GM23338 (cell line): ENCODE measurements around the gene HINT1. TPM values are rescaled to one million over a fixed set of nuclear protein-coding genes. Genes with fewer than 3 reads are reported as not detected.

ENCODE experiments used
- ATAC-seq: fragments of 200-7000 bp; cut with Tn5 transposase; 3 replicates; pipeline ENCODE4 v1.9.1; 2020
- DNase-seq: peaks from one replicate; pipeline ENCODE4 v3.0.0-alpha.2; 2015; ENCODE audit warnings: low spot score
- H2AFZ ChIP-seq: fragments of 200-600 bp; sonication (generic); 2 replicates; pipeline ENCODE4 v1.8.0; 2016; ENCODE audit warnings: antibody characterized with exemption, mild to moderate bottlenecking, moderate library complexity
- H3F3A ChIP-seq: fragments of 200-600 bp; sonication (generic); replicated peaks from 2 replicates; pipeline ENCODE4 v1.8.0; 2017; ENCODE audit warnings: antibody characterized with exemption, mixed run types, low read depth
- H3K27ac ChIP-seq: fragments of 200-600 bp; sonication (generic); 2 replicates; pipeline ENCODE4 v1.6.1; 2016; ENCODE audit warnings: low read depth
- H3K27me3 ChIP-seq: fragments of 200-600 bp; sonication (generic); 2 replicates; pipeline ENCODE4 v1.8.0; 2016; ENCODE audit warnings: mild to moderate bottlenecking, mixed run types, moderate library complexity; ENCODE audit not compliant: insufficient read depth
- H3K36me3 ChIP-seq: fragments of 200-600 bp; sonication (generic); 2 replicates; pipeline ENCODE4 v1.8.0; 2016; ENCODE audit warnings: mild to moderate bottlenecking; ENCODE audit not compliant: insufficient read depth
- H3K4me1 ChIP-seq: fragments of 200-600 bp; sonication (generic); 2 replicates; pipeline ENCODE4 v1.8.0; 2016; ENCODE audit warnings: mild to moderate bottlenecking, moderate library complexity; ENCODE audit not compliant: insufficient read depth
- H3K4me2 ChIP-seq: fragments of 200-600 bp; sonication (generic); 2 replicates; pipeline ENCODE4 v1.7.1; 2017; ENCODE audit warnings: mixed run types
- H3K4me3 ChIP-seq: fragments of 200-600 bp; sonication (generic); 2 replicates; pipeline ENCODE4 v1.6.1; 2016; ENCODE audit warnings: mixed run types
- H3K79me2 ChIP-seq: fragments of 200-600 bp; sonication (generic); replicated peaks from 2 replicates; pipeline ENCODE4 v1.8.0; 2017; ENCODE audit warnings: mild to moderate bottlenecking; ENCODE audit not compliant: insufficient read depth
- H3K9me2 ChIP-seq: fragments of 200-600 bp; sonication (generic); 2 replicates; pipeline ENCODE4 v1.8.0; 2017; ENCODE audit not compliant: insufficient read depth
- H4K20me1 ChIP-seq: fragments of 200-600 bp; sonication (generic); replicated peaks from 2 replicates; pipeline ENCODE4 v1.8.0; 2017; ENCODE audit warnings: mild to moderate bottlenecking; ENCODE audit not compliant: insufficient read depth
- H3K27ac Mint-ChIP-seq: 2 replicates; pipeline ENCODE4 v1.8.0; 2020; ENCODE audit warnings: inconsistent platforms, mild to moderate bottlenecking, moderate library complexity, mixed read lengths
- H3K27me3 Mint-ChIP-seq: 3 replicates; pipeline ENCODE4 v1.8.0; 2022; ENCODE audit warnings: low read depth, mild to moderate bottlenecking, moderate library complexity, mixed read lengths, inconsistent platforms; ENCODE audit not compliant: insufficient read depth, poor library complexity
- H3K36me3 Mint-ChIP-seq: 3 replicates; pipeline ENCODE4 v1.8.0; 2021; ENCODE audit warnings: low read depth, mild to moderate bottlenecking, inconsistent platforms, moderate library complexity, mixed read lengths
- H3K4me1 Mint-ChIP-seq: 3 replicates; pipeline ENCODE4 v1.8.0; 2020; ENCODE audit warnings: mild to moderate bottlenecking, inconsistent platforms, mixed read lengths
- H3K4me3 Mint-ChIP-seq: 3 replicates; pipeline ENCODE4 v1.8.0; 2021; ENCODE audit warnings: moderate library complexity, mild to moderate bottlenecking, inconsistent platforms, mixed read lengths
- H3K9me3 Mint-ChIP-seq: 3 replicates; pipeline ENCODE4 v1.8.0; 2020; ENCODE audit warnings: moderate library complexity, mild to moderate bottlenecking, inconsistent platforms, mixed read lengths
- CREB1 ChIP-seq: fragments of 250-450 bp; sonication (Bioruptor Pico); IDR thresholded peaks from 2 replicates; pipeline ENCODE4 v1.5.0; 2020; ENCODE audit warnings: low read depth, mild to moderate bottlenecking, moderate library complexity
- EZH2 ChIP-seq: fragments of 200-600 bp; sonication (generic); IDR thresholded peaks from one replicate; pipeline ENCODE4 v1.8.0; 2017; ENCODE audit warnings: antibody characterized with exemption, mild to moderate bottlenecking, low read depth; ENCODE audit not compliant: unreplicated experiment
- JUNB ChIP-seq: IDR thresholded peaks from one replicate; pipeline ENCODE4 v1.6.1; 2016; ENCODE audit warnings: antibody characterized with exemption; ENCODE audit not compliant: unreplicated experiment
- NANOG ChIP-seq: IDR thresholded peaks from 2 replicates; pipeline ENCODE4 v1.6.1; 2016; ENCODE audit warnings: antibody characterized with exemption, borderline replicate concordance
- POLR2AphosphoS5 ChIP-seq: IDR thresholded peaks from 2 replicates; pipeline ENCODE4 v1.6.1; 2016; ENCODE audit warnings: antibody characterized with exemption, low read depth
- ZNF331 ChIP-seq: fragments of 250-450 bp; sonication (Bioruptor Pico); IDR thresholded peaks from 2 replicates; pipeline ENCODE4 v1.5.0; 2020; ENCODE audit warnings: low read depth, mild to moderate bottlenecking, moderate library complexity
- polyA plus RNA-seq: library from polyadenylated mRNA; unstranded; fragments of >200 nt; fragmentation: Nextera tagmentation; extraction: Ambion mirVana; gene quantifications from 2 replicates; pipeline ENCODE4 v1.2.1, GENCODE V29; 2016
- total RNA-seq: library from RNA; depleted of rRNA; stranded (reverse); fragments of >200 nt; shearing (Covaris generic); gene quantifications from 2 replicates; pipeline ENCODE4 v1.2.3, GENCODE V29; 2014
- TF ChIP-seq, protein P1 (sequence below): IDR thresholded peaks from one replicate; pipeline ENCODE4 v1.6.1; 2018; ENCODE audit warnings: antibody characterized with exemption; ENCODE audit not compliant: unreplicated experiment
- TF ChIP-seq, protein P2 (sequence below), 2 experiments: fragments of 200-600 bp in 1 of 2; sonication (generic) in 1 of 2; conservative IDR thresholded peaks; 2 replicates each; pipeline versions ENCODE4 v1.5.1 to v1.6.1; 2016 to 2017; ENCODE audit warnings: antibody characterized with exemption in 2 of 2, low read depth in 2 of 2, mild to moderate bottlenecking in 2 of 2, moderate library complexity in 1 of 2
- TF ChIP-seq, protein P3 (sequence below): fragments of 250-450 bp; sonication (Bioruptor Pico); IDR thresholded peaks from 2 replicates; pipeline ENCODE4 v1.5.0; 2020; ENCODE audit warnings: mild to moderate bottlenecking, moderate library complexity

HINT1 gene
- total and polyA plus RNA-seq, 2 experiments from 2014 or later = 171 to 687 TPM

DNA sequence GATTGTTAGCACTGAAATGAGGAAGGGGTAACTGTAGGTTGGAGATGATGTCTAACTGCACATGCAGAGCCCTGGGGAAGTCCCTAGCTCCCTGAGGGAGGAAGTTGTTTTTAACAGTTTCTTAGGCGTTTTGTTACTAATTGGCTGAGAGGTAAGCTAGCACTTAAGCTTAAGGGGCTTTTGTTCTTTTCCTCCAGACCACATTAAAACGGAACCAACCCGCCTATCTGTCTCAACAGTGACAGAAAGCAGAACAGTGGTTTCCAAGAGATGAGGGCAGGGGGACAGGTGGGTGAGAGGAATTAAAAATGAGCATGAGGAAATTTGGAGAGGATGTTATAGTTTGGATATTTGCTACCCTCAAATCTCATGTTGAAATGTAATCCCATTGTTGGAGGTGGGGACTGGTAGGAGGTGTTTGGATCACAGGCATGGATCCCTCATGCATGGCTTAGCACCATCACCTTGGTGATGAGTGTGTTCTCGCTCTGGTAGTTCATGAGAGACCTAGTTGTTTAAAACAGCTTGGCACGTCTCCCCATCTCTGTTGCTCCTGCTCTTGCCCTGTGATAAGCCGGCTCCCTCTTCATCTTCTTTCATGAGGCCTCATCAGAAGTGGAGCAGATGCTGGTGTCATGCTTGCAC is 44.6 kb upstream of the HINT1 start (continued):
- TF ChIP-seq, protein P1, sequence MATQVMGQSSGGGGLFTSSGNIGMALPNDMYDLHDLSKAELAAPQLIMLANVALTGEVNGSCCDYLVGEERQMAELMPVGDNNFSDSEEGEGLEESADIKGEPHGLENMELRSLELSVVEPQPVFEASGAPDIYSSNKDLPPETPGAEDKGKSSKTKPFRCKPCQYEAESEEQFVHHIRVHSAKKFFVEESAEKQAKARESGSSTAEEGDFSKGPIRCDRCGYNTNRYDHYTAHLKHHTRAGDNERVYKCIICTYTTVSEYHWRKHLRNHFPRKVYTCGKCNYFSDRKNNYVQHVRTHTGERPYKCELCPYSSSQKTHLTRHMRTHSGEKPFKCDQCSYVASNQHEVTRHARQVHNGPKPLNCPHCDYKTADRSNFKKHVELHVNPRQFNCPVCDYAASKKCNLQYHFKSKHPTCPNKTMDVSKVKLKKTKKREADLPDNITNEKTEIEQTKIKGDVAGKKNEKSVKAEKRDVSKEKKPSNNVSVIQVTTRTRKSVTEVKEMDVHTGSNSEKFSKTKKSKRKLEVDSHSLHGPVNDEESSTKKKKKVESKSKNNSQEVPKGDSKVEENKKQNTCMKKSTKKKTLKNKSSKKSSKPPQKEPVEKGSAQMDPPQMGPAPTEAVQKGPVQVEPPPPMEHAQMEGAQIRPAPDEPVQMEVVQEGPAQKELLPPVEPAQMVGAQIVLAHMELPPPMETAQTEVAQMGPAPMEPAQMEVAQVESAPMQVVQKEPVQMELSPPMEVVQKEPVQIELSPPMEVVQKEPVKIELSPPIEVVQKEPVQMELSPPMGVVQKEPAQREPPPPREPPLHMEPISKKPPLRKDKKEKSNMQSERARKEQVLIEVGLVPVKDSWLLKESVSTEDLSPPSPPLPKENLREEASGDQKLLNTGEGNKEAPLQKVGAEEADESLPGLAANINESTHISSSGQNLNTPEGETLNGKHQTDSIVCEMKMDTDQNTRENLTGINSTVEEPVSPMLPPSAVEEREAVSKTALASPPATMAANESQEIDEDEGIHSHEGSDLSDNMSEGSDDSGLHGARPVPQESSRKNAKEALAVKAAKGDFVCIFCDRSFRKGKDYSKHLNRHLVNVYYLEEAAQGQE = no peak
- no peak for TF ChIP-seq POLR2AphosphoS5
- TF ChIP-seq NANOG = no peak
- TF ChIP-seq, protein P2, sequence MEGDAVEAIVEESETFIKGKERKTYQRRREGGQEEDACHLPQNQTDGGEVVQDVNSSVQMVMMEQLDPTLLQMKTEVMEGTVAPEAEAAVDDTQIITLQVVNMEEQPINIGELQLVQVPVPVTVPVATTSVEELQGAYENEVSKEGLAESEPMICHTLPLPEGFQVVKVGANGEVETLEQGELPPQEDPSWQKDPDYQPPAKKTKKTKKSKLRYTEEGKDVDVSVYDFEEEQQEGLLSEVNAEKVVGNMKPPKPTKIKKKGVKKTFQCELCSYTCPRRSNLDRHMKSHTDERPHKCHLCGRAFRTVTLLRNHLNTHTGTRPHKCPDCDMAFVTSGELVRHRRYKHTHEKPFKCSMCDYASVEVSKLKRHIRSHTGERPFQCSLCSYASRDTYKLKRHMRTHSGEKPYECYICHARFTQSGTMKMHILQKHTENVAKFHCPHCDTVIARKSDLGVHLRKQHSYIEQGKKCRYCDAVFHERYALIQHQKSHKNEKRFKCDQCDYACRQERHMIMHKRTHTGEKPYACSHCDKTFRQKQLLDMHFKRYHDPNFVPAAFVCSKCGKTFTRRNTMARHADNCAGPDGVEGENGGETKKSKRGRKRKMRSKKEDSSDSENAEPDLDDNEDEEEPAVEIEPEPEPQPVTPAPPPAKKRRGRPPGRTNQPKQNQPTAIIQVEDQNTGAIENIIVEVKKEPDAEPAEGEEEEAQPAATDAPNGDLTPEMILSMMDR (conservative IDR thresholded peaks at IDR 0.05; ENCODE audit: low read depth in 2 of 2) = no peak
- TF ChIP-seq JUNB = no peak

DNA sequence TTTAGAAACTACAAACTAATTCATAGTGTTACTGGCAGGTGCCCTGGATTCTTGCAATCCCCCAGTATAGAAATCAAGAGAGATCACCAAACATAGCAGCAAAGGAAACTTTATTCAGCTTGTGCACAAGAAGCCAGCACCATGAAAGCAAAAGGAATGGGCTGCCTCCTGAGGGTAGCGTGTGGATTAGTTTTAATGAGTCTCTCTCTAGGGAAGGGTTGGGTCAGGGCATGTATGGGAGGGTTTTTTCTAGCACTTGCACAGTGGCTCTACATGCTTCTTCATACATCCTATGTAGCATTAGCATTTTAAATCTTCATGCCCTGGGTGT is 44.1 kb upstream of the HINT1 start:
- Histone ChIP-seq H3F3A (no peaks in the 10 kb centered on the region), H3K4me2 (no peak overlapping the region), H3K4me1 (peaks cover 5% of the 10 kb centered on the region; the same call in 1 of the 2 replicates), H3K79me2 (no peaks in the 10 kb centered on the region), H4K20me1 (no peaks in the 10 kb centered on the region), H3K27ac (no peak overlapping the region), H3K27me3 (no peaks in the 10 kb centered on the region), H3K9me2 (no peaks in the 10 kb centered on the region), H3K4me3 (no peak overlapping the region), H3K36me3 (no peaks in the 10 kb centered on the region), H2AFZ (peak overlapping the region; percentile 89)
- Mint-ChIP-seq H3K36me3 (no peaks in the 10 kb centered on the region), H3K9me3 (no peaks in the 10 kb centered on the region), H3K27me3 (peaks cover 7% of the 10 kb centered on the region), H3K4me3 (no peak overlapping the region), H3K4me1 (peaks cover 19% of the 10 kb centered on the region; the same call in 2 of the 3 replicates), H3K27ac (no peak overlapping the region)
- peak; percentile 38; the same call in 2 of the 3 replicates for ATAC-seq
- no peak for DNase-seq
- TF ChIP-seq, protein P3, sequence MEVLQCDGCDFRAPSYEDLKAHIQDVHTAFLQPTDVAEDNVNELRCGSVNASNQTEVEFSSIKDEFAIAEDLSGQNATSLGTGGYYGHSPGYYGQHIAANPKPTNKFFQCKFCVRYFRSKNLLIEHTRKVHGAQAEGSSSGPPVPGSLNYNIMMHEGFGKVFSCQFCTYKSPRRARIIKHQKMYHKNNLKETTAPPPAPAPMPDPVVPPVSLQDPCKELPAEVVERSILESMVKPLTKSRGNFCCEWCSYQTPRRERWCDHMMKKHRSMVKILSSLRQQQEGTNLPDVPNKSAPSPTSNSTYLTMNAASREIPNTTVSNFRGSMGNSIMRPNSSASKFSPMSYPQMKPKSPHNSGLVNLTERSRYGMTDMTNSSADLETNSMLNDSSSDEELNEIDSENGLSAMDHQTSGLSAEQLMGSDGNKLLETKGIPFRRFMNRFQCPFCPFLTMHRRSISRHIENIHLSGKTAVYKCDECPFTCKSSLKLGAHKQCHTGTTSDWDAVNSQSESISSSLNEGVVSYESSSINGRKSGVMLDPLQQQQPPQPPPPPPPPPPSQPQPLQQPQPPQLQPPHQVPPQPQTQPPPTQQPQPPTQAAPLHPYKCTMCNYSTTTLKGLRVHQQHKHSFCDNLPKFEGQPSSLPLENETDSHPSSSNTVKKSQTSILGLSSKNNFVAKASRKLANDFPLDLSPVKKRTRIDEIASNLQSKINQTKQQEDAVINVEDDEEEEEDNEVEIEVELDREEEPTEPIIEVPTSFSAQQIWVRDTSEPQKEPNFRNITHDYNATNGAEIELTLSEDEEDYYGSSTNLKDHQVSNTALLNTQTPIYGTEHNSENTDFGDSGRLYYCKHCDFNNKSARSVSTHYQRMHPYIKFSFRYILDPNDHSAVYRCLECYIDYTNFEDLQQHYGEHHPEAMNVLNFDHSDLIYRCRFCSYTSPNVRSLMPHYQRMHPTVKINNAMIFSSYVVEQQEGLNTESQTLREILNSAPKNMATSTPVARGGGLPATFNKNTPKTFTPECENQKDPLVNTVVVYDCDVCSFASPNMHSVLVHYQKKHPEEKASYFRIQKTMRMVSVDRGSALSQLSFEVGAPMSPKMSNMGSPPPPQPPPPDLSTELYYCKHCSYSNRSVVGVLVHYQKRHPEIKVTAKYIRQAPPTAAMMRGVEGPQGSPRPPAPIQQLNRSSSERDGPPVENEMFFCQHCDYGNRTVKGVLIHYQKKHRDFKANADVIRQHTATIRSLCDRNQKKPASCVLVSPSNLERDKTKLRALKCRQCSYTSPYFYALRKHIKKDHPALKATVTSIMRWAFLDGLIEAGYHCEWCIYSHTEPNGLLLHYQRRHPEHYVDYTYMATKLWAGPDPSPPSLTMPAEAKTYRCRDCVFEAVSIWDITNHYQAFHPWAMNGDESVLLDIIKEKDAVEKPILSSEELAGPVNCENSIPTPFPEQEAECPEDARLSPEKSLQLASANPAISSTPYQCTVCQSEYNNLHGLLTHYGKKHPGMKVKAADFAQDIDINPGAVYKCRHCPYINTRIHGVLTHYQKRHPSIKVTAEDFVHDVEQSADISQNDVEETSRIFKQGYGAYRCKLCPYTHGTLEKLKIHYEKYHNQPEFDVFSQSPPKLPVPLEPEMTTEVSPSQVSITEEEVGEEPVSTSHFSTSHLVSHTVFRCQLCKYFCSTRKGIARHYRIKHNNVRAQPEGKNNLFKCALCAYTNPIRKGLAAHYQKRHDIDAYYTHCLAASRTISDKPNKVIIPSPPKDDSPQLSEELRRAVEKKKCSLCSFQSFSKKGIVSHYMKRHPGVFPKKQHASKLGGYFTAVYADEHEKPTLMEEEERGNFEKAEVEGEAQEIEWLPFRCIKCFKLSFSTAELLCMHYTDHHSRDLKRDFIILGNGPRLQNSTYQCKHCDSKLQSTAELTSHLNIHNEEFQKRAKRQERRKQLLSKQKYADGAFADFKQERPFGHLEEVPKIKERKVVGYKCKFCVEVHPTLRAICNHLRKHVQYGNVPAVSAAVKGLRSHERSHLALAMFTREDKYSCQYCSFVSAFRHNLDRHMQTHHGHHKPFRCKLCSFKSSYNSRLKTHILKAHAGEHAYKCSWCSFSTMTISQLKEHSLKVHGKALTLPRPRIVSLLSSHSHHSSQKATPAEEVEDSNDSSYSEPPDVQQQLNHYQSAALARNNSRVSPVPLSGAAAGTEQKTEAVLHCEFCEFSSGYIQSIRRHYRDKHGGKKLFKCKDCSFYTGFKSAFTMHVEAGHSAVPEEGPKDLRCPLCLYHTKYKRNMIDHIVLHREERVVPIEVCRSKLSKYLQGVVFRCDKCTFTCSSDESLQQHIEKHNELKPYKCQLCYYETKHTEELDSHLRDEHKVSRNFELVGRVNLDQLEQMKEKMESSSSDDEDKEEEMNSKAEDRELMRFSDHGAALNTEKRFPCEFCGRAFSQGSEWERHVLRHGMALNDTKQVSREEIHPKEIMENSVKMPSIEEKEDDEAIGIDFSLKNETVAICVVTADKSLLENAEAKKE (CRISPR knock-in tag) = no peak
- TF ChIP-seq CREB1 (CRISPR knock-in tag) (no peak), EZH2 (no peak), ZNF331 (CRISPR knock-in tag) (no peak)
- TF ChIP-seq, protein P1 = no peak
